Measurements from ENCODE around the gene KCNMA1. TPM values are rescaled to one million over a fixed set of nuclear protein-coding genes. Genes with fewer than 3 reads are reported as not detected.

KCNMA1 gene
- total RNA-seq, 1 experiment from 2014 or later = 143 TPM

DNA sequence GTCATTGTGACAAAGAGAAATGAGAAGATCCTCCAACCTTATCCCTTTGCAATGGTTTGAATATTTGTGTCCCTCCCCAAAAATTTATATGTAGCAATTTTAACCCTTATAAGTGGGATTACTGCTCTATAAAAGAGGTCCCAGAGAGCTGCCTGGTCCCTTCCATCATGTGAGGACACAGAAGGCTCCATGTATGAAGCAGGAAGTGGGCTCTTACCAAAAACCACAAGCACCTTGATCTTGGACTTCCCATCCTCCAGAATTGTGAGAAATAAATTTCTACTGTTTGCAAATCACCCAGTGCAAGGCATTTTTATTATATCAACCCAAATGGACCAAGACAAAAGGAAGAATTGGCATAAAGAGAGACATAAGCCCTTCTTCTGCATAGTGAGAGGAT lies 95.7 kb downstream of the KCNMA1 start:
- Histone ChIP-seq H3K4me1 (ENCODE audit: insufficient read depth, low read length) (peaks cover 28% of the 10 kb centered on the region), H3K9me2 (replicated peaks; ENCODE audit: low read length) (no peaks in the 10 kb centered on the region), H3K4me3 (ENCODE audit: low read length) (no peak overlapping the region), H3K4me2 (ENCODE audit: low read length) (no peak overlapping the region), H4K20me1 (ENCODE audit: low read length) (no peaks in the 10 kb centered on the region), H3K9ac (ENCODE audit: low read length) (no peak overlapping the region), H3K9me3 (ENCODE audit: low read length) (no peaks in the 10 kb centered on the region), H3F3A (ENCODE audit: low read length, unreplicated experiment) (no peaks in the 10 kb centered on the region), H3K27ac (ENCODE audit: low read length) (no peak overlapping the region), H2AFZ (ENCODE audit: low read length) (no peak overlapping the region), H3K36me3 (ENCODE audit: low read depth, low read length) (0 out of 2 replicates have a peak, but pooled peaks cover 5% of the 10 kb centered on the region), H3K27me3 (ENCODE audit: low read length) (no peaks in the 10 kb centered on the region), H3K79me2 (ENCODE audit: low read length) (peaks cover 44% of the 10 kb centered on the region)
- no peak for ATAC-seq
- TF ChIP-seq EZH2 (IDR thresholded peaks at IDR 0.05; ENCODE audit: low read length, unreplicated experiment) (no peak), EZH2phosphoT487 (IDR thresholded peaks at IDR 0.05; ENCODE audit: borderline replicate concordance, low read length) (no peak)
- TF ChIP-seq, protein P1, sequence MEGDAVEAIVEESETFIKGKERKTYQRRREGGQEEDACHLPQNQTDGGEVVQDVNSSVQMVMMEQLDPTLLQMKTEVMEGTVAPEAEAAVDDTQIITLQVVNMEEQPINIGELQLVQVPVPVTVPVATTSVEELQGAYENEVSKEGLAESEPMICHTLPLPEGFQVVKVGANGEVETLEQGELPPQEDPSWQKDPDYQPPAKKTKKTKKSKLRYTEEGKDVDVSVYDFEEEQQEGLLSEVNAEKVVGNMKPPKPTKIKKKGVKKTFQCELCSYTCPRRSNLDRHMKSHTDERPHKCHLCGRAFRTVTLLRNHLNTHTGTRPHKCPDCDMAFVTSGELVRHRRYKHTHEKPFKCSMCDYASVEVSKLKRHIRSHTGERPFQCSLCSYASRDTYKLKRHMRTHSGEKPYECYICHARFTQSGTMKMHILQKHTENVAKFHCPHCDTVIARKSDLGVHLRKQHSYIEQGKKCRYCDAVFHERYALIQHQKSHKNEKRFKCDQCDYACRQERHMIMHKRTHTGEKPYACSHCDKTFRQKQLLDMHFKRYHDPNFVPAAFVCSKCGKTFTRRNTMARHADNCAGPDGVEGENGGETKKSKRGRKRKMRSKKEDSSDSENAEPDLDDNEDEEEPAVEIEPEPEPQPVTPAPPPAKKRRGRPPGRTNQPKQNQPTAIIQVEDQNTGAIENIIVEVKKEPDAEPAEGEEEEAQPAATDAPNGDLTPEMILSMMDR (conservative IDR thresholded peaks at IDR 0.05; ENCODE audit: low read depth, low read length) = no peak
- intact Hi-C loops (cut with micrococcal nuclease) = no loop called here
- BruUV-seq (replicated peaks) = no TSS peak
- POLR2A ChIA-PET (ENCODE audit: unreplicated experiment) = no interaction called here
- DNase-seq = no peak
- CTCF ChIA-PET = no interaction called here

- Histone ChIP-seq H3K79me2 (ENCODE audit: low read length) (peaks cover 42% of the 10 kb centered on the region), H3K27ac (ENCODE audit: low read length) (no peak overlapping the region), H3K9me2 (replicated peaks; ENCODE audit: low read length) (no peaks in the 10 kb centered on the region), H2AFZ (ENCODE audit: low read length) (no peak overlapping the region), H3K36me3 (ENCODE audit: low read depth, low read length) (0 out of 2 replicates have a peak, but pooled peaks cover 5% of the 10 kb centered on the region), H3K4me2 (ENCODE audit: low read length) (no peak overlapping the region), H4K20me1 (ENCODE audit: low read length) (no peaks in the 10 kb centered on the region), H3F3A (ENCODE audit: low read length, unreplicated experiment) (no peaks in the 10 kb centered on the region), H3K9me3 (ENCODE audit: low read length) (no peaks in the 10 kb centered on the region), H3K9ac (ENCODE audit: low read length) (no peak overlapping the region), H3K27me3 (ENCODE audit: low read length) (no peaks in the 10 kb centered on the region), H3K4me1 (ENCODE audit: insufficient read depth, low read length) (peaks cover 28% of the 10 kb centered on the region), H3K4me3 (ENCODE audit: low read length) (no peak overlapping the region)
- TF ChIP-seq EZH2 (IDR thresholded peaks at IDR 0.05; ENCODE audit: low read length, unreplicated experiment) (no peak), EZH2phosphoT487 (IDR thresholded peaks at IDR 0.05; ENCODE audit: borderline replicate concordance, low read length) (no peak)
- TF ChIP-seq, protein P1 (conservative IDR thresholded peaks at IDR 0.05; ENCODE audit: low read depth, low read length) = no peak
- CTCF ChIA-PET = no interaction called here
- no TSS peak for BruUV-seq (replicated peaks)
- no peak for ATAC-seq
- intact Hi-C loops (cut with micrococcal nuclease) = no loop called here
- POLR2A ChIA-PET (ENCODE audit: unreplicated experiment) = no interaction called here
- no peak for DNase-seq
These were observed 96.4 kb downstream of the KCNMA1 start for GRCh38 chr10:77541247-77541646.

DNA sequence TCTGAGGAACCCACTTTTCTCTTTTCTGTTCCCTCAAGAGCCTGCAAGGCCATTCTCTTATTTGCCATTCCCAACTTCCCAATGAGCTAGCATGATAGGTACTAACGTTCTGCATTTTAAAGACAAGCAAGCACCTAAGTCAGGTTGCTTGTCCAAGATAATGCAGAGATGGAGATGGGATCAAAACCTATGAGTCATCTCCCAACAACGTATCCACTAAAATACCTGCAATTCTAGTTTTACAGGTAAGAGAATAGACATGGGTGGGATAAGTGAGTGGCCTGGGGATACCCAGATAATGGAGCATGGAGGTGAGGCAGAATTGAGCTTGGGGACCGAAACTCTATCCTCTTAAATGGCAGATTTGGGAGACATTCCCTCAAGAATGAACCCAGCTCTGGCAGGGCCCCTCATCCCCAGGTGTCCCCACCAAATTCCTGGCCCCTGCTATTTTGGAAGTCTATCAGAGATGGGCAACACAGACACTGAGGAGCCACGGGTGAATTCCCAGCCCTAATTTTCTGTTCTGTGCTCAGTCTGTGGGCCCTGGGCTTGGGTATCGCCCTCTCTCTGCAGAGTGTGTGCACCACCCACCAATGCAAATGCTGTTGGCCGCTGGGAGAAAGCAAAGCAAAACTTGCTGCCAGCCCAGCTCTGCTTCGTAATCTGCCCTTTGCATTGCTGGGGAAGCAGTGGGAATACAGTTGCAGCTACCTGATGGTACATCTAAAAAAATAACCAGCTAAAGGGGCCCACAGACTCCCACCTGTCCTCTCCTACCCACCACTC lies 98.3 kb downstream of the KCNMA1 start:
- Histone ChIP-seq H3K9ac (ENCODE audit: low read length) (no peak overlapping the region), H2AFZ (ENCODE audit: low read length) (no peak overlapping the region), H3K4me2 (ENCODE audit: low read length) (peak overlapping the region; percentile 43), H3K9me2 (replicated peaks; ENCODE audit: low read length) (no peaks in the 10 kb centered on the region), H3K4me3 (ENCODE audit: low read length) (no peak overlapping the region), H3K36me3 (ENCODE audit: low read depth, low read length) (0 out of 2 replicates have a peak, but pooled peaks cover 5% of the 10 kb centered on the region), H3F3A (ENCODE audit: low read length, unreplicated experiment) (no peaks in the 10 kb centered on the region), H3K79me2 (ENCODE audit: low read length) (peaks cover 52% of the 10 kb centered on the region), H3K27ac (ENCODE audit: low read length) (no peak overlapping the region), H4K20me1 (ENCODE audit: low read length) (no peaks in the 10 kb centered on the region), H3K27me3 (ENCODE audit: low read length) (no peaks in the 10 kb centered on the region), H3K9me3 (ENCODE audit: low read length) (no peaks in the 10 kb centered on the region), H3K4me1 (ENCODE audit: insufficient read depth, low read length) (peaks cover 34% of the 10 kb centered on the region)
- intact Hi-C loops (cut with micrococcal nuclease) = no loop called here
- ChIA-PET CTCF (interaction anchor here (1.1 kb wide), 1 partner anchor 172 kb away, joined by 3 read pairs; no protein-coding TSS in a partner anchor), POLR2A (ENCODE audit: unreplicated experiment) (no interaction called here)
- BruUV-seq (replicated peaks) = no TSS peak
- ATAC-seq (peak; percentile 68), DNase-seq (peak; percentile 99)
- TF ChIP-seq, protein P1 (conservative IDR thresholded peaks at IDR 0.05; ENCODE audit: low read depth, low read length) = no peak
- TF ChIP-seq EZH2phosphoT487 (IDR thresholded peaks at IDR 0.05; ENCODE audit: borderline replicate concordance, low read length) = no peak
- no peak for TF ChIP-seq EZH2 (IDR thresholded peaks at IDR 0.05; ENCODE audit: low read length, unreplicated experiment)

All from PC-3 (cell line).